Nephron (organoid): ENCODE data around the gene SMIM41.

Experiments
- H3K27ac Mint-ChIP-seq, 3 experiments: 2 replicates each; pipeline ENCODE4 v1.8.0; 2020; ENCODE audit warnings: mixed read lengths in 3 of 3, mild to moderate bottlenecking in 2 of 3, moderate library complexity in 1 of 3
- H3K27me3 Mint-ChIP-seq: 2 replicates; pipeline ENCODE4 v1.8.0; 2021; ENCODE audit warnings: low read depth, mild to moderate bottlenecking, moderate library complexity, mixed read lengths
- H3K36me3 Mint-ChIP-seq: 2 replicates; pipeline ENCODE4 v1.8.0; 2020; ENCODE audit warnings: low read depth, mixed read lengths
- H3K4me1 Mint-ChIP-seq: 2 replicates; pipeline ENCODE4 v1.8.0; 2020; ENCODE audit warnings: mixed read lengths
- H3K4me3 Mint-ChIP-seq, 3 experiments: 2 replicates each; pipeline ENCODE4 v1.8.0; 2020; ENCODE audit warnings: mild to moderate bottlenecking in 3 of 3, mixed read lengths in 3 of 3, moderate library complexity in 2 of 3
- H3K9me3 Mint-ChIP-seq: 2 replicates; pipeline ENCODE4 v1.8.0; 2020; ENCODE audit warnings: mixed read lengths
- CTCF ChIP-seq, 3 experiments: fragments of 200-600 bp; sonication (generic); IDR thresholded peaks; one replicate each; pipeline ENCODE4 v1.5.0; 2021; ENCODE audit warnings: antibody characterized with exemption in 3 of 3; ENCODE audit not compliant: unreplicated experiment in 3 of 3

The SMIM41 gene

GRCh38 chr12:52085682-52086180 is 6.2 kb downstream of the SMIM41 start:
- Mint-ChIP-seq H3K4me1 (peaks cover 60% of the 10 kb centered on the region), H3K27ac (peak overlapping the region in 1 of 3 experiments; percentile 38), H3K27me3 (peaks cover 43% of the 10 kb centered on the region), H3K36me3 (no peaks in the 10 kb centered on the region), H3K4me3 (no peak overlapping the region), H3K9me3 (no peaks in the 10 kb centered on the region)
- TF ChIP-seq CTCF (IDR thresholded peaks at IDR 0.05; ENCODE audit: unreplicated experiment in 3 of 3), result no peak

- H3K4me1 Mint-ChIP-seq, result peaks cover 55% of the 10 kb centered on the region
- no peak overlapping the region for H3K4me3 Mint-ChIP-seq
- TF ChIP-seq CTCF (IDR thresholded peaks at IDR 0.05; ENCODE audit: unreplicated experiment in 3 of 3), result no peak
- H3K27me3 Mint-ChIP-seq, result peaks cover 50% of the 10 kb centered on the region
- peak overlapping the region in 1 of 3 experiments; percentile 6 for H3K27ac Mint-ChIP-seq
- H3K9me3 Mint-ChIP-seq, result no peaks in the 10 kb centered on the region
- H3K36me3 Mint-ChIP-seq, result no peaks in the 10 kb centered on the region
Measured at GRCh38 chr12:52086366-52086765, 6.9 kb downstream of the SMIM41 start.

- H3K9me3 Mint-ChIP-seq, result no peaks in the 10 kb centered on the region
- no peaks in the 10 kb centered on the region for H3K36me3 Mint-ChIP-seq
- peak overlapping the region in 1 of 3 experiments; percentile 6 for H3K27ac Mint-ChIP-seq
- peaks cover 58% of the 10 kb centered on the region for H3K27me3 Mint-ChIP-seq
- H3K4me3 Mint-ChIP-seq, result no peak overlapping the region
- no peak for TF ChIP-seq CTCF (IDR thresholded peaks at IDR 0.05; ENCODE audit: unreplicated experiment in 3 of 3)
- peaks cover 47% of the 10 kb centered on the region for H3K4me1 Mint-ChIP-seq
Measured at GRCh38 chr12:52086944-52087835, 7.7 kb downstream of the SMIM41 start.

- Mint-ChIP-seq H3K27me3 (peaks cover 61% of the 10 kb centered on the region), H3K4me3 (no peak overlapping the region), H3K9me3 (no peaks in the 10 kb centered on the region), H3K36me3 (no peaks in the 10 kb centered on the region), H3K27ac (no peak overlapping the region), H3K4me1 (peaks cover 42% of the 10 kb centered on the region)
- TF ChIP-seq CTCF (IDR thresholded peaks at IDR 0.05; ENCODE audit: unreplicated experiment in 3 of 3), result no peak
Measured at GRCh38 chr12:52087961-52088820, 8.7 kb downstream of the SMIM41 start.

GRCh38 chr12:52089491-52089890 is 10.0 kb downstream of the SMIM41 start:
- Mint-ChIP-seq H3K27ac (no peak overlapping the region), H3K4me3 (no peak overlapping the region), H3K4me1 (peaks cover 34% of the 10 kb centered on the region), H3K36me3 (no peaks in the 10 kb centered on the region), H3K9me3 (no peaks in the 10 kb centered on the region), H3K27me3 (peaks cover 64% of the 10 kb centered on the region)
- no peak for TF ChIP-seq CTCF (IDR thresholded peaks at IDR 0.05; ENCODE audit: unreplicated experiment in 3 of 3)
